Measurements from ENCODE around the gene BUB3.

The BUB3 gene

DNA sequence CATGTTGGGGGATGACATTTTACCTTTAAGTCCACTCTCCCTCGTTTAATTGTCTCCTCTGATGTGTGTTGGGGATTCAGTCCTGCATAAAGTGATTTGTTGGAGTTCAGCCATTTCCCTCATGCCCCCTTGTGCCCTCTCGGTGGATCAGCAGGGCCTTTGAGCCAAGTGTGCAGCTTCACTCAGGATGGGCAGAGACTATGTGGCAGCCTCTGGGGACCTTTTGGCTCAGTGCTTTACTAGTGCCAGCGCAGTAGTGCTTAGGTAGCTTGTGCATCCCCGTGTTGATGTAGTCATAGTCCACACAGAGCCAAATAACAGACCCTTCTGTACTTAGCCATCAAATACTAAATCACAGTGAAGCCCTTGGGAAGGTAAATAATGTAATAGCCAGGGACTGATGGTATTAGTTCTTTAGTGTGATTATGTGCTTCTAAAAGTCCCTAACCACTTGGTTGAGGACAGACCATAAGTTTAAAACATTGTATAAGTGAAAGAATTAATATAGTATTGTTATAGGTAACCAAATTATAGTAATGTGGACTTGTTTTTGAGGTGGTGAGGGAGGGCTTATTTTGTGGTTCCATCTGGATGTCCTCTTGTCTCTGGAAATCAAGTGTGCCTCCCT lies 11.4 kb downstream of the BUB3 start:
- no peak for TF ChIP-seq FOXP2 (optimal IDR thresholded peaks at IDR 0.05; ENCODE audit: borderline replicate concordance, extremely low read depth, extremely low read length, insufficient read depth)
- TF ChIP-seq SIN3A (IDR thresholded peaks at IDR 0.05; ENCODE audit: borderline replicate concordance, insufficient read depth, low read length) = no peak
- no peak for TF ChIP-seq POLR2AphosphoS5 (IDR thresholded peaks at IDR 0.05; ENCODE audit: low read depth, low read length)
- TF ChIP-seq, protein P1, sequence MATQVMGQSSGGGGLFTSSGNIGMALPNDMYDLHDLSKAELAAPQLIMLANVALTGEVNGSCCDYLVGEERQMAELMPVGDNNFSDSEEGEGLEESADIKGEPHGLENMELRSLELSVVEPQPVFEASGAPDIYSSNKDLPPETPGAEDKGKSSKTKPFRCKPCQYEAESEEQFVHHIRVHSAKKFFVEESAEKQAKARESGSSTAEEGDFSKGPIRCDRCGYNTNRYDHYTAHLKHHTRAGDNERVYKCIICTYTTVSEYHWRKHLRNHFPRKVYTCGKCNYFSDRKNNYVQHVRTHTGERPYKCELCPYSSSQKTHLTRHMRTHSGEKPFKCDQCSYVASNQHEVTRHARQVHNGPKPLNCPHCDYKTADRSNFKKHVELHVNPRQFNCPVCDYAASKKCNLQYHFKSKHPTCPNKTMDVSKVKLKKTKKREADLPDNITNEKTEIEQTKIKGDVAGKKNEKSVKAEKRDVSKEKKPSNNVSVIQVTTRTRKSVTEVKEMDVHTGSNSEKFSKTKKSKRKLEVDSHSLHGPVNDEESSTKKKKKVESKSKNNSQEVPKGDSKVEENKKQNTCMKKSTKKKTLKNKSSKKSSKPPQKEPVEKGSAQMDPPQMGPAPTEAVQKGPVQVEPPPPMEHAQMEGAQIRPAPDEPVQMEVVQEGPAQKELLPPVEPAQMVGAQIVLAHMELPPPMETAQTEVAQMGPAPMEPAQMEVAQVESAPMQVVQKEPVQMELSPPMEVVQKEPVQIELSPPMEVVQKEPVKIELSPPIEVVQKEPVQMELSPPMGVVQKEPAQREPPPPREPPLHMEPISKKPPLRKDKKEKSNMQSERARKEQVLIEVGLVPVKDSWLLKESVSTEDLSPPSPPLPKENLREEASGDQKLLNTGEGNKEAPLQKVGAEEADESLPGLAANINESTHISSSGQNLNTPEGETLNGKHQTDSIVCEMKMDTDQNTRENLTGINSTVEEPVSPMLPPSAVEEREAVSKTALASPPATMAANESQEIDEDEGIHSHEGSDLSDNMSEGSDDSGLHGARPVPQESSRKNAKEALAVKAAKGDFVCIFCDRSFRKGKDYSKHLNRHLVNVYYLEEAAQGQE (IDR thresholded peaks at IDR 0.05; ENCODE audit: insufficient read depth in 1 of 2, low read depth in 2 of 2, low read length in 2 of 2) = no peak
- no peak for TF ChIP-seq TAF1 (IDR thresholded peaks at IDR 0.05; ENCODE audit: borderline replicate concordance, insufficient read depth, low read length)

DNA sequence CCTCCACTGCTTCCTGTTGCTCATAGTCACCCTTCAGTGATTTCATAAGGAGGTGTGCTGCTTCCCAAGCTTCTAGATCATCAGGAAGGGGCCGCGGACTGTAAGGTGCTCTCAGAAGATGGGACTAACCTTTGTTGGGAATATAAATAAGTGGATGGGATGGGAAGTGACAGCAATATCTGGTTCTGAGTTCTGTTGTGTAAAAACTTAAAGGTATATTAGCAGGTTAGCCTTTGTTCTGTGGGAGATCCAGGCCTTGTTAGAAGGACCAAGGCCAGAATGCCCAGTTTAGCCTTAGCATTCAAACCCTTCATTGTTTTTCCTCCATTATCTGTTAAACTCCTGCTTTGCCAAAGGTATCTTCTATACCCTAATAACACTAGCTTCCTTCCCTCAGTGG lies 12.4 kb downstream of the BUB3 start:
- TF ChIP-seq TAF1 (IDR thresholded peaks at IDR 0.05; ENCODE audit: borderline replicate concordance, insufficient read depth, low read length) (no peak), FOXP2 (optimal IDR thresholded peaks at IDR 0.05; ENCODE audit: borderline replicate concordance, extremely low read depth, extremely low read length, insufficient read depth) (no peak), SIN3A (IDR thresholded peaks at IDR 0.05; ENCODE audit: borderline replicate concordance, insufficient read depth, low read length) (no peak), POLR2AphosphoS5 (IDR thresholded peaks at IDR 0.05; ENCODE audit: low read depth, low read length) (no peak; the same call in 1 of the 2 replicates)
- TF ChIP-seq, protein P1 (IDR thresholded peaks at IDR 0.05; ENCODE audit: insufficient read depth in 1 of 2, low read depth in 2 of 2, low read length in 2 of 2) = no peak

DNA sequence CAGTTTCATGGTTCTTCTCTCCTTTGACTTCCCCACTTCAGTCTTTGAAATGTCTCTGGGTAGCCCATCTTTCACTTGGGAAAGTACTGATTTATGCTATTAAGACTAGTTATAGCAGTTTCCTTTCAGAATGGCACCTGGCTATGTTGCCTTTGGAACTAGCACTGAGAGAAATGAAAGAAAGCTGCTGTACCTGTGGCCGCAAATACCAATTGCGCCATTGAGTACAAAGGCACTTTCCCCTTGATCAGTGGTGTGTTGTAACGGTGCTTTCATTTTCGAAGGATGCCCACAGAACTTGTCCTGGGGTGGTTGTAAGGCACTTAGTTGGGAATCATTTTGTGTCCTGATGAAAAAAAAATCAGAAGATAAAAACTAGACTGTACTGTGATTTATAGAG lies 16.8 kb downstream of the BUB3 start:
- TF ChIP-seq SIN3A (IDR thresholded peaks at IDR 0.05; ENCODE audit: borderline replicate concordance, insufficient read depth, low read length) = no peak
- no peak for TF ChIP-seq TAF1 (IDR thresholded peaks at IDR 0.05; ENCODE audit: borderline replicate concordance, insufficient read depth, low read length)
- TF ChIP-seq POLR2AphosphoS5 (IDR thresholded peaks at IDR 0.05; ENCODE audit: low read depth, low read length) = no peak
- no peak for TF ChIP-seq FOXP2 (optimal IDR thresholded peaks at IDR 0.05; ENCODE audit: borderline replicate concordance, extremely low read depth, extremely low read length, insufficient read depth)
- TF ChIP-seq, protein P1 (IDR thresholded peaks at IDR 0.05; ENCODE audit: insufficient read depth in 1 of 2, low read depth in 2 of 2, low read length in 2 of 2) = no peak

DNA sequence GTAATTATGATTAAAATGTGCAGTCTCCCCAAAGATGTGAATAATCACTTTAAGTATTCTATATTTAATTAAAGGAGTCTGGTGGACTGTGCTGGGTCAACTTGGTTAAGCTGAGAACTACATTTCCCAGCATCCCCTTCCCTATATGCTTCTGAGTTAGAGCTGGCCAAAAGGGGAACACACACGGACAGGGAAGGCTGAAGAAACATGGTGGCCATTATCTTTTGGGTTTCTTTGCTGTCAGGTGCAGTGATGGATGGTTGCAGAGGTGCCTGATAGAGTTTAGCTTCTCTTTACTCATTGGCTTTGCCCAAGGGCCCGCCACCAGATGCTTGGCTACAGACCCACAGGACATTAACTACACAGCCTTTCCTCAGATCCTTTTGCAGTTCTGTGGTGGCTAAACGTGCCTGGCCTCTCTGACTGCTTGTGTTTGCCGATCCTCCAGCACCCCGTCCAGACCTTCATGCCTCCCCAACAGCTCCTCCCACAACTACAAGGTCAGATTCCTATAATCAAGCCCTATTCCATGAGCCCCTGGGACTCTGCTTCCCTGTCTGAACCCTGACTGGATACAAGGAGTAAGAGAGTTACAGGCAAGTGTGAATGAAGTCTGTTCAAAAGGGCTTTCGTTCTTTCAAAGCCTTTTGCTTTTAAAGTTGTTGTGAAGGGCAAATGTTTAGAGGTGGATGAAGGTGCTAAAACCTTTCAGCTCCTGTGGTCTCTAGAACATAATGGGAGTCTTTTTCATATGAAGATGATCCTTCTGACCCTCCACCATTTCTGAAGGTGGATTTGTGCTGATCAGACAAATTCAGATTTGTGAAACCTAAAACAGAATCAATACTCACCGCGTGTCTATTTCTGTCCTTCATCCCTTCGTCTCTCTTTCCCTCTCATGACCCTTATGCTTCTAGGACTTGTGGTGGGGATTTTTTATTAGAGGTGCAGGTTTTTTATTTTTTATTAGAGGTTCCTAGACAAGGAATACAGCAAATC lies 21.5 kb downstream of the BUB3 start:
- TF ChIP-seq, protein P1 (IDR thresholded peaks at IDR 0.05; ENCODE audit: insufficient read depth in 1 of 2, low read depth in 2 of 2, low read length in 2 of 2) = no peak
- no peak for TF ChIP-seq TAF1 (IDR thresholded peaks at IDR 0.05; ENCODE audit: borderline replicate concordance, insufficient read depth, low read length)
- TF ChIP-seq FOXP2 (optimal IDR thresholded peaks at IDR 0.05; ENCODE audit: borderline replicate concordance, extremely low read depth, extremely low read length, insufficient read depth) = no peak
- TF ChIP-seq SIN3A (IDR thresholded peaks at IDR 0.05; ENCODE audit: borderline replicate concordance, insufficient read depth, low read length) = no peak
- no peak for TF ChIP-seq POLR2AphosphoS5 (IDR thresholded peaks at IDR 0.05; ENCODE audit: low read depth, low read length)
